Right forelimb (tissue), 1 donor: ENCODE results near the gene KCNQ1.

Source experiments
- DNase-seq: peaks from one replicate; pipeline ENCODE4 v3.0.0-alpha.2; 2018

KCNQ1 gene

DNA sequence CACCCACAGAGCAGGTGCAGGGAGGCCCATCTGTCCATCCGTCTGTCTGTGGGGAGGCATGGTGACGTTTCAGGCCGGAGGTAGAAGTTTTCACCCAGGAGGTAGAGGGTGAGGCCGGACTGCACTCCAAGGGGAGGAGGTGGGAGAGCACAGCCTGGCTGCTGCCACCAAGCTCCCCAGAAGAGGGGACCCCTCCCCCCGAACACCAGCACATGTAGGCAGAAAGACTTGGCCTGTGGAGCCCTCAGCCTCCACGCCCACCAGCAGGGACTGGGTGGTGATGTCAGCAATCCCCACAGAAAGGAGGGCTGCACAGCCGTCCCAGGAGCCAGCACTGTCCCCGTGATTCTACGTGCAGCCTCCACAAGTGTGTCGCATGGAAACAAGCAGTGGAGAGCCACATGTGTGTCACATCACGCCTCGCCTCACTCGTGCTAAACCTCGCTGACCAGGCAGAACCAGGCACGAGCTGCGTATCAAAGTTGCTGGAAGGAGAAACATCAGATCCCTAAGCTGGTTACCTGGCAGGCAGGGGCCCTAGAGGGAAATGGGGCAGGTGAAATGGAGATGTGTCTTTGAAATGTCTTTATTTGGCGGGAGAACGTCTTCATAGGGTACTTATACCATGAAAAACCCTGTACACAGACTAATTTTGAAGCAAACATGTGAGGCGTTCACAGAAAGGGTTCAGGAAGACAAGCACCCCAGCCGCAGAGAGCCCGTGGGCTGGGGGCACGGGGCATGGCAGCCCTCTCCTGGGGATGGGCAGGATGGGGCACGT is 391.7 kb downstream of the KCNQ1 start:
- no peak for DNase-seq

DNA sequence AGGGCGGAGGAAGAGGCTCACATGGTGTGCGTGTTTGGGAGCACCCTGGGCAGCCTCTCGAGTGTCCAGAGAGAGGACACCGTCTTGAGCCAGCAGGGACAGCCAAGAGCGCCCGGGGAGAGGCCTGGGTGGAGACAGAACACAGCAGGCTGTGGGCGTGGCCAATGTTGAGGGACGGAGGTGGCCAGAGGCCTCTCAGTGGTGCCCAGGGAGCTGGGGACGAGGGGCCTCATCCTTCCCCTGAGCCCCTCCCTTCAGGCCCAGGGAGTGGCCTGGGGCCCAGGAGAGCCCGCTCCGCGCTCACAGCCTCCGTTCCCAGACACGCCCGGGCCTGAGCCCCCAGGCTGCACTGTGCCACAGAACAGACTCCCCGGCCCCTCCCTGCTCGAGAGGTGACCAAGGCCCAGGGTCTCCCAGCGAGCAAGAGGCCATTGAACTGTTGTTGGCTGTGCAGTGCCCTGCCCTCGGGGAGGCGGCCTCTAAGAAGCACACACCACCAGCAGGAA is 392.3 kb downstream of the KCNQ1 start:
- DNase-seq: peak; percentile 69

DNA sequence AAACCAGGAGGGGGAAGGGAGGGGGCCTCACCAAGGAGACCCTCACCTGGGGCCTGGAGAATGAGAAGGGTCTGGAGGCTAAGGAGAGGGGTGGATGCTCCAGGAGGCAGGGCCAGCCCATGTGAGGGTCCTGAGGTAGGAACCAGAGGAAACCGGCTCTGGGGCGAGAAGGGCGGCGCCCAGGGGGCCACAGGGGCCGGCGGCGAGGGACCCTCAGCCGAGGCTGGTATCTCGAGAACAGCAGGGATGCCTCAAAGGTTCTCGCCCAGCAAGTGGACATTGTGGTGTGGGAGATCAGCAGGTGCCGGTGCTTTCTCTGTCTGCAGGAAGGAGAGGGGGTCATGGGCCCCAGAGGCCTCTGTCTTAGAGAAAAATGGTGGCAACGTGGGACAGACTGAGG is 392.8 kb downstream of the KCNQ1 start:
- no peak for DNase-seq

DNA sequence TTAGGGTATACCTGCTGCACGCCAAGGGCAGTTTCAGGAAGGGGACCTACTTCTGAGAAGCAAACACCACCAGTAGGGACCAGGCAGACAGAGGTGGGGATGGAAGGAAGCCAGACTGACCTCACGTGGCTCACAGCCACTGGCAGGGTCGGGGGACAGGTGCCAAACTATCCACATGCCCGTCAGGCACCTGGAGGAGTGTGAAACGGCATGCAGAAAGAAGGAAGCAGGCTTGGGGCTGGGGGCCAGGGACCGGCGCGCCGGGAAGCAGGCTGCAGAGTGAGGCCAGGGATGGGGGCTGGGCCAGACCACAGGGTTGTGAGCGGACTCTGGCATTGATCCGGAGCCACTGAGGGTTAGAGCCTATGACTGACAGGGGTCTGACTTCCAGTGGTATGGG is 393.3 kb downstream of the KCNQ1 start:
- no peak for DNase-seq

DNA sequence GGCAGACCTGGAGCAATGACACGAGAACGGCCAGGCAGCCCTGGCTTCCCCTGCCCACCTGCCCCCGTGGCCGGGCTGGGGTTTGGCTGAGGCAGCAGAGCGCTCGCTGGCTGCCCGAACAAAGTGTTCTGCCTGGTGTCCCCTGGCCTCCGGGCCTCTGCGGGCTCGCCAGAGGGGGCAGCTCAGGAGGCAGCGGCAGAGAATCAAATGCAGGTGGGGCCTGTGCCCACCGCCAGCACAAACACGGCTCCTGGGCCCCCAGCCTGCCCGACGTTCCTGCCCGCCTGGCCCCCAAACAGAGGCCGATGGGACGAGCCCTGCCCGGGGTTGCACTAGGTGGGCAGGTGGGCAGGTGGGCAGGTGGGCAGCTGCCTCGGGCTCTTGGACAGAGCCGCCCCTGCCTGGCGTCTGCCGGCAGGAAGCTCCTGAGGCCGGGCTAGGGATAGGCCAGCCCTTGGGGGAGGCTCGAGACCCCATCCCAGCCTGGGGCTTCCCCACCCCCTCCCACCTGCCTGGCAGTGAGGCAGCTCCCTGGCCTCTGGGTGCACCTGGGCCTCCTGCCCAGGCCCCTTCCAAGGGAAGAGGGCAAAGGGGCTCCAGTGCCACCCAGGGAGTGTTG is 394.0 kb downstream of the KCNQ1 start:
- DNase-seq: no peak

DNA sequence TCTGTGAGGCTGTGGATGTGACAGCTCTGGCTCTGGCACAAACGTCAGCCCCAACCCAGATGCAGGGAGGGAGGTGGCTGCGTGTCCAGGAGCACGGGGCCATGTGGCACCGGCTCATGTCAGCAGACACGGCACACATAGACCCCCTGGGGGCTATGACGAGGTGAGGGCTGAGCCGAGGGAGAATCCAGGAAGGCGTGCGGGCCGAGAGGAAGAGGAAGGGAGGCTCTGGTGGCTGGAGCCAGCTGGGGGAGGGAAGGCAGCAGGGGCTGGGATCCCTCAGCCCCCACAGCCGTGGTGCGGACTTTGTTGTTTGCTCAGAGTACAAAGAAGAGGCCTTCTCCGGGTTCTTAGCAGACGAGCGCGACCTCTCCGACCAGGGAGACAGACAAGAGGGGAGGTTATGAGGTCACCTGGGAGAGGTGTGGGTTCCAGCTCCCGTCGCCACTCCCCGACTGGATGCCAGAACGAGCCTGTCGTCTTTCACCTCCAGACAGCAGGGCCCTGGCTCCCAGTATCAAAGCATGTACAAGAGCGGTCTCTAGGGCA is 394.7 kb downstream of the KCNQ1 start:
- DNase-seq: no peak

DNA sequence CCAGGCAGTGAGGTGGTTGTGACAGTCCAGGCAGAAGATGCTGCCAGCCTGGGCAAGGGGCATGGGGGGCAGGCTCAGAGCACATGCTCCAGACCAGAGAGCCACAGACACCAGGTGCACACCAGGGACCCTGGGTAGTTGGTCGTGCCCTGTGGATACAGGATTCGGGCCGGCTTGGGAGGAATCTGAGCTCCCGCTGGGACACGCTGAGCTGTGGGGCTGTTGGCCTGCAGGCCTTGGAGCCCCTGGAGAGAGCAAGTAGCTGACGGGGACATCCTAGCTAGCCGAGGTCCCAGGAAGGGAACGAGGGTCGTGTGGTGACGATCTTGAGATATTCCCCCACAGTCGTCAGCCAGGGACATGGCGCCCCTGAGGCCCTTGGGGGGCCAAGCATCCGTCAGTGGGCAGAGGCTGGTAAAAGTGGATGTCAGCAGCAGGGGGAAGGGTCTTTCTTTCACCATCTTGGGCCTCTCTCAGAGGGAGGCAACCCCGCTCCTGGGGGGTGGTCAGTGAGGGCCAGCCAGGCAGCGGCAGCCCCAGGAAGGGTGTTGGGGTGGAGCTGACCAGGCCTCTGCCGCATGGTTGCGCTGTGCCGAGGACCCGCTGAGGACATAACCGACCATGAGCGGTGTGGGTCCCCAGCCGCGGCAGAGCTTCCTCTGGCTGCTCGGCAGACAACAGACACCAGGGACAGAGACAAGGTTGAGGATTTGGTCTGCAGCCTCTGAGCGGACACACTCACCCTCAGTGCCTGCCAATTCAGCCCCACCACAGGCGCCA is 396.8 kb downstream of the KCNQ1 start:
- DNase-seq: no peak

DNA sequence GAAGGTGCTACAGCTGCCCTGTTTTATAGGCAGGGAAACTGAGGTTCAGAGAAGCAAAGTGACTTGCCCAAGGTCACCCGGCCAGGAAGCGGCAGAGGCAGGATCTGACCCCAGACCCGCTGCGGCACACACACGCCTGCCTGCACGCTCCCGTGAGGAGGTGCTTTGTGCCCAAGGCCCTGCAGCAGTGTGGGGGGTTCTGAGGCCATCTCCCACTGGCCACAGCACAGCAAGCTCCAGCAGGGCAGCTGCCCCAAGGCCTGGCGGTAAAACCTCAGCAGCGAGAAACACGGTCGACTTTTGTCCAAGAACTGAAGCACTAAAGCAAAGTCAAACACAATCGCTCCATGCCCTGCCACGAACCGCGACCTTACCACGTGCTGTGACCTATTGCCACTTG is 398.1 kb downstream of the KCNQ1 start:
- no peak for DNase-seq

DNA sequence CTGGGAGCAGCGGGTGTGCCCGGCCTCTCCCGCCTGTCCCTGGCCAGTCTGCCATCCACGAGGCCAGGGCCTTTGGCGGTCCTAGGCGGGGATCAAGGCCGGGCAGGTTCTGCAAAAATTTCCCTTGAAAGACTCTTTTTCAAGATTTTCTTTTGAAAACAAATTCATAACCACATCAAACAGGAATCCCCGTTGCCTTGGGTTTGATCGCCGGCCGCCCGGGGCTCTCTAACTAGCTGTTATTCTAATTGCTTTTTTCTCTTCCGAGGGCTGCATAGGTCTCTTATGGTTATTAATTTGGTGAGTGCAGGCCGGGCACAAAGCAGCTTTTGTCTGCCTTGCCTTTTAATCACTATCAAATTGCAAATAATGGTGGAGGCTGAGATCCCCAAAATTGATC is 398.7 kb downstream of the KCNQ1 start:
- no peak for DNase-seq

DNA sequence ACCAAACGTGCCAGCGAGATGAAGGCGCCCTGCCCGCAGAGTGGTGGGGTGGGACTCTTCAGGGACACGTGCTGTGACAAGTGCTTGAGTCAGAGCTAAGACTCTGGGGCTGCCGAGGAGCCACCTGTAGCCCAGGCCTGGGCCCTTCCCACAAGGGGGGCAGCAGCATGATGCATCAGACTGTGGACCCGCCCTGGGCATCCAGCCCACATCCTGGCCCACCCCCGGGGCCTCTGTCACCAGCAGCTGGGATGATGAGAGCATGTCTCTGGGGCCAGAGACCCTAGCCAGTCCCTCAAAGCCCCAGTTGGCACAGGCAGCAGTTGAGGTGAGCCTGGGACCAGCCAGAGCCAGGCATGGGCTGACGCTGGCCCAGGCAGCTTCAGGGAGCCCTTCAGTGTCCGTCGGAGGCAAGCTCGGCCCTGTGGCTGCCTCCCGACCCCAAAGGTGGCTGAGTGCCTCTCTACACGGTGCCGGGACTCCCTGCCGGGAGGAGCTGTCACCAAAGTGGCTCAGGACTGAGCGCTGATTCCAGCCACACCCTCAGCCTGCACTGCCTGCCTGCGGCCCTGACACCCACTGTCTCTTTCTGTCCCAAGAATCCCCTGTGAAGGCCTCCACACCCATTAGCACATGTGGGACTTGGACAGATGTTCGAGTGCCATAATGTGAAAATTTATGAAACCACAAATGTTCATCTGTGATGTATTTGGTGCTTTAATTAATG is 399.5 kb downstream of the KCNQ1 start:
- DNase-seq: no peak

DNA sequence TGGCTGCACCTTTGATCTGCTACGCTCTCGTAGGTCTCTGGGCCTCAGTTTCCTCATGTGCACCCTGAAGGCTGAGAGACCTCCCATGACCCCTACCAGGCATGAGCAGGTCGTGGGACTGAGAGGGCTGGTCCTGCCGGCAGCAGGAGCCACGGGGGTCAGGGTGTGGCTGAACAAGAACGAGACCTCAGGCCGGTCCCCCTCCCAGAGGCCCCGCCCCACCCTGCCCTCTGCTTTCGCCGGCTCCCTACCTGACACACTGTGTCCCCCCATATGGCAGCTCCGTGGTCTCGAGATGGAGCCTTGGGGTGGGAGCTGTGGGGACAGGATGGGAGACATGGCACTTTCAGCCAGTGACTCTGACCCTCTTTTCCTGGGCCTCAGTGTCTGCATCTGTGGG is 400.2 kb downstream of the KCNQ1 start:
- no peak for DNase-seq

DNA sequence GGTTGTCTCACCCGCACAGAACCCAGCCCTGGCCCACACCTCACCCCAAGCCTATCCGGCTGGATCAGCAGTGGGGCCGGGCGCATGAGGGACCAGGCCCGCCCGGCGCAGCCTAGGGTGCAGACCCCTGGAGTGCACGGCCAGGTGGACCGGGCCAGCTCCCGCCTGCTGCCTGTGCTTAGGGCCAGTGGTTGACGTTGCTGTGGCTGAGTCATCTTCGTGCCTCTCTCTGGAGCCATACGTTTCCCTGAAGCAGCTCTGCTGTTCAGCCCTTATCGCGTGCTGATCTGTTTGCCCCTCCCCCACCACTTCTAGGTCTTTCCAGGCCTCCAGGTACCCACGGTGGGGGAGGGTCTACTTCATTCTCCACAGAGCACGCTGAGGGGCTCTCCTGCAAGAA is 401.2 kb downstream of the KCNQ1 start:
- no peak for DNase-seq

DNA sequence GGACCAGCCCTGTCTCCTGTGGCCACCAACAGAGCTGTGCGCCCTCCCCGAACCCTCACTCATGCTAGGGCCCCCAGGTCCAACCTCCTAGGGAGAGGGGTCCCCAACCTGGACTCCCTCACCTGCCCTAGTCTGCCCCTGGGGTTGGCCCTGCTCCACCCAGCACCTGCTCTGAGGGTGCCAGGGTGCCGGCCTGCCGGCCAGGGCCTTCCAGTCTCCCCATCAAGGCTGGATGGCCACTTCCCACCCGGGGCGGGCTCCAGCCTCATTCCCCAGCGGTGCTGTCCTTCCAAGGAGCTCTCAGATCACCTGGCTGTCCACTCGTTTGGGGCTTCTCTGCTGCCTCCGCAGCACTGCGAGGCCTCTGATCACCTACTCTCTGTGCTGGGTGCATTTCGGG is 401.7 kb downstream of the KCNQ1 start:
- no peak for DNase-seq

DNA sequence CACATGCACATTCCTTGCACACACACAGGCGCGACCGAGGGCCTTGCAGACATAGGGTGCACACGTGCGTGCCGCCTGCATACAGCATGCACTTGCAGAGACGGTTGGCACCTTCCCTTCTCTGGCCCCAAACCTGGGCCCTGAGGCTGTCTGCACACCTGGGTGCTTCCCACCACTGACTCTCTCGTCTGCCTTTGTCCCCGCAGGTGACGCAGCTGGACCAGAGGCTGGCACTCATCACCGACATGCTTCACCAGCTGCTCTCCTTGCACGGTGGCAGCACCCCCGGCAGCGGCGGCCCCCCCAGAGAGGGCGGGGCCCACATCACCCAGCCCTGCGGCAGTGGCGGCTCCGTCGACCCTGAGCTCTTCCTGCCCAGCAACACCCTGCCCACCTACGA is 402.8 kb downstream of the KCNQ1 start:
- DNase-seq: no peak

DNA sequence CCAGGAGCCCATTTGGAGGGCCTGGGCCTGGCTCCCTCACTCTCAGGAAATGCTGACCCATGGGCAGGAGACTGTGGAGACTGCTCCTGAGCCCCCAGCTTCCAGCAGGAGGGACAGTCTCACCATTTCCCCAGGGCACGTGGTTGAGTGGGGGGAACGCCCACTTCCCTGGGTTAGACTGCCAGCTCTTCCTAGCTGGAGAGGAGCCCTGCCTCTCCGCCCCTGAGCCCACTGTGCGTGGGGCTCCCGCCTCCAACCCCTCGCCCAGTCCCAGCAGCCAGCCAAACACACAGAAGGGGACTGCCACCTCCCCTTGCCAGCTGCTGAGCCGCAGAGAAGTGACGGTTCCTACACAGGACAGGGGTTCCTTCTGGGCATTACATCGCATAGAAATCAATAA is 403.7 kb downstream of the KCNQ1 start:
- DNase-seq: no peak

DNA sequence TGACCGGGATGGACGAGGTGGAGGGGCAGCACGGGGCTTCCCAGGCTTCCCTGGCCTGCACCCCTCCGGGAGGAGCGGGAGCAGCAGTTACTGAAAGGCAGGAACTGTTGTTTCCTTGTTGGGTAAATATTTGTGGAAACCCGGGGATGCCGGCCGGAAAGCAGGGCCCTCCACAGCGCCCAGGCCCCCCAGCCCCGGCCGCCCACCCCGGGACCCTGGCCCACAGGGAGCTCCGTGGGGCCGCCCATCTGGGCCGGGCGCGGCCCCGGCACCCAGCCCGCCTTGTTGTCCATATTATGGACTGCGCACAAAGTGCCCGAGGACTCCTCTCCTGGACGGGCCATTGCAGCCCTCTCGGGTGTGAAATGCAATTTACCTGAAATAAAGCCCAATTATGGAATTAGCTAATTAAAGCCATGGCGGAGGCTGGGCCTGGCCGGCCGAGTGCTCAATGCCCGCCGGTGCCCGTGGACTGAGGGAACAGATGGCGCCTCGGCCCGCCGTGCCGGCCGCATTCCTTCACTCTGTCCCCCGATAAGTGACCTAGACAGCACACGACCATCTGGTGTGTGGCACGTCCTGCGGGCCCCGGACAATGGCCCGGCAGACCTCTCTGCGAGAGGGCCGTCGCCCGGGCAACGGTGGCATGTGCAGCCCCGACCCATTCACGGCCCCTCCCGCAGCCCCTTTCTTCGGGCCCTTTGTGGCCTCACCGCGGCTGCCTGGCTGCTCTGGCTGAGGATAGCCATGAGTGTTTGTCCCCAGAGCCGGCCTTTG is 405.4 kb downstream of the KCNQ1 start:
- no peak for DNase-seq

DNA sequence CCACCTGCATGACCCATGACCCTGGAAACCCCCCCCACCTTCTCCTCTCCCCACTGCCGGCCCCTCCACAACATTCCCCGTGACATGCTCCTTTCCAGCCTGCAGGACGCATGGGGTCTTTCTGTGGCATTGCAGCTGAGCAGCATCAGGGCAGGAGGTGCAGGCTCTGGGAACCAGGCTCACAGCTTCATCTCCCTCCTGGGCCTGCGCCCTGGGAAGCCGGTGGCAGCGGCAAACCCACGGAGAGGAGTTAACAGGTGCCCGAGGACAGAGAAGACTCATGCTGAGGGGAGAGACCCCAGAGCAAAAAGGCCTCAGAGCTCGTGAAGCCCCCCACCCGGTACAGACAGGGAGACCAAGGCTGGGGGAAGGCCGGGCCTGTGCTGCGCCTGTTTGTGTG is 408.6 kb downstream of the KCNQ1 start:
- DNase-seq: no peak

DNA sequence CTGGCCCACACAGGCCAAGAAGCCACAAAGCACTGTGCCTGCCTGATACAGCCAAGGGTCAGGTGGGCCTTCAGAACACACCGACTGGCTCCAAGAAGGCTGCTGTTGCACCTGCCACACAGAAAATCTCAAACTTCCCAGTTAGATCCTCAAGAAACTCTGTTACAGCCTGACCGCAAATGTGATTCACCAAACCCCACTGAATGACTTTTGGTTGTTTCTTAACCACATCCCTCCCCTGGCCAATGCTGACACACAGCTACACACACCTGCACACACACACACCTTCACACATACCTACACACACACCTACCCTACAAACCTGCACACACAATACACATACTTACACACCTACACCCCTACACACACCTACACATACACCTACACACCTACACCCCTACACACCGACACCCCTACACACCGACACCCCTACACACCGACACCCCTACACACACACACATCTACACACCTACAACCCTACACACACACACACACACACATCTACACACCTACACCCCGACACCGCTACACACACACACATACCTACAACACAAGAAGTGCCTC is 409.3 kb downstream of the KCNQ1 start:
- no peak for DNase-seq

DNA sequence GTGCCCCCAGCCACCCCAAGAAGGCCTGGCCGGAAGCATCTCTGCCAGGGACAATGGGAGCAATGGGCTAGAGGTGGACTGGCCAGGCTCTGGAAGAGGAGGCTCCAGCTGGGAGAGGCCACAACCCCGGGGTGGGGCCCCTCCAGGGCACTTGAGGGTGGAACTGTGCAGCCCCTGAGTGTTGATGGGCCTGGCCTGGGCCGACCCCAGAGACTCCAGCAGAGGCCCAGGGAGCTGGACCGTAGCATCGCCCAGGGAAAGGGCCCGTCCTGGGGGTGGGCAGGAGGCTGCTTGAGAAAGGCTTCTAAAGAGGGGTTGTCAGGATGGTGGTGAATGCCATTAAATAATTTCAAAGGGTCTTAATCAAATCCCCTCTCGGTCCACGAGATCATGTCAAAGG is 410.4 kb downstream of the KCNQ1 start:
- DNase-seq: no peak

DNA sequence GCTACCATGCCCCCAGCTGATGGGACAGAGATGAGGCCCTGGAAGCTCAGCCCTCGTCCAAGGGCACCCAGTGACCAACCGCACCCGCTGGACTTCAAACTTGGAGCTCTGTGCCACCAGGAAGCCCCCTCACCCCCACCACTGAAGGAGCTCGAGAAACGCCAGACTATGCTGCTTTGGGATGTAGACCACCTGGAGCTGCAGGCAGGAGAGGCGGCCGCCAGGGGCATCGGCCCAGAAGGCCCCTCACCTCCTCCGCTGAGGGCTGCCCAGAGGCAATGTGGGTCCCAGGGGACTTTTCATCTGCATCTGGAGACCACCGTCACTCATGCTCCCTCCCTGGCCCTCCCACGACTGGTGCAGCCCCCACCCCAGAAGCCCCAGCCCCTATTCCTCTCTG is 412.5 kb downstream of the KCNQ1 start:
- no peak for DNase-seq

DNA sequence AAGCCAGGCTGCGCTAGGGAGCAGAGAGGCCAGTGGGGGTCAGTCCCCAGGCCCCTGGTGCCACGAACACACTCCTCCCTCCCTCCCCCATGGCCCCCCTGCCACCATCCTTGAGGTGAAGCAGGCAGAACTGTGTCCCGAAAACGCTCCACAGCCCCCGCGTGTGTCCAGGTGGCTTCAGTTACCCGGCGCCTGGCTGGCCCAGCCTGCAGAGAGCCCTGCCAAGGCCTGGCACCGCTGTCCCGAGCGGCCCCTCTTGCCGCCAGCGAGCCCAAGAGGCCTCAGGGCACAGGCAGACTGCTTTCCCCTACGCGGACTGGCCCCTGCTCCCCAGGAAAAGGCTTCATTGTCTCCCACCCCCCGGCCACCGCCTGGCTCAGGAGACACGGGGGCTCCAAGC is 413.1 kb downstream of the KCNQ1 start:
- DNase-seq: no peak
